BJ (cell line): Measurements from ENCODE around the gene SLC39A5. TPM values are rescaled to one million over a fixed set of nuclear protein-coding genes. Genes with fewer than 3 reads are reported as not detected.
A peak's percentile ranks its signal among the peaks of the same experiment; 100 is the strongest.

Experiments used
- CTCF ChIA-PET: fragments of 350-600 bp; formaldehyde crosslinking; extraction: SDS; loops from one replicate; lab custom pipeline; 2021; ENCODE audit warnings: antibody characterized with exemption, inconsistent platforms; lab: Yijun Ruan, JAX
- POLR2A ChIA-PET: fragments of 300-600 bp; sonication (Branson Sonifier 250); formaldehyde crosslinking; extraction: SDS; loops from one replicate; lab custom pipeline; 2021; ENCODE audit warnings: antibody characterized with exemption; lab: Charles Lee
- DNase-seq: peaks from one replicate; pipeline ENCODE4 v3.0.0-alpha.2; 2011; ENCODE audit warnings: low read depth
- H3K27me3 ChIP-seq: 2 replicates; pipeline ENCODE4 v1.6.0; 2011; ENCODE audit warnings: low read length; ENCODE audit not compliant: control insufficient read depth, insufficient read depth
- H3K36me3 ChIP-seq: 2 replicates; pipeline ENCODE4 v1.5.1; 2011; ENCODE audit warnings: low read length; ENCODE audit not compliant: control insufficient read depth, insufficient read depth
- H3K4me3 ChIP-seq: 2 replicates; pipeline ENCODE4 v1.5.1; 2011; ENCODE audit warnings: low read depth, mild to moderate bottlenecking, control low read depth, low read length
- CTCF ChIP-seq: IDR thresholded peaks from 2 replicates; pipeline ENCODE4 v1.5.1; 2011; ENCODE audit warnings: low read depth, mild to moderate bottlenecking, control low read depth, inconsistent platforms, low read length, moderate library complexity; ENCODE audit not compliant: insufficient read depth
- polyA plus RNA-seq: library from polyadenylated mRNA; depleted of rRNA; stranded (reverse); fragments of >200 nt; gene quantifications from 2 replicates; pipeline ENCODE4 v1.2.3, GENCODE V29; 2011

The SLC39A5 gene
- polyA plus RNA-seq, 1 experiment: not detected

- TF ChIP-seq CTCF: no peak
- Histone ChIP-seq H3K36me3 (peaks cover 23% of the 10 kb centered on the region), H3K27me3 (no peaks in the 10 kb centered on the region), H3K4me3 (no peak overlapping the region)
- ChIA-PET POLR2A (no interaction called here), CTCF (interaction anchor here (1.5 to 3.7 kb wide), 3 partner anchors 8 to 84 kb away, joined by 3 to 14 read pairs (median 5); partner anchors contain the start of gene RNF41)
- no peak for DNase-seq
Observed at GRCh38 chr12:56202838-56203237, 27.0 kb upstream of the SLC39A5 start.

DNA sequence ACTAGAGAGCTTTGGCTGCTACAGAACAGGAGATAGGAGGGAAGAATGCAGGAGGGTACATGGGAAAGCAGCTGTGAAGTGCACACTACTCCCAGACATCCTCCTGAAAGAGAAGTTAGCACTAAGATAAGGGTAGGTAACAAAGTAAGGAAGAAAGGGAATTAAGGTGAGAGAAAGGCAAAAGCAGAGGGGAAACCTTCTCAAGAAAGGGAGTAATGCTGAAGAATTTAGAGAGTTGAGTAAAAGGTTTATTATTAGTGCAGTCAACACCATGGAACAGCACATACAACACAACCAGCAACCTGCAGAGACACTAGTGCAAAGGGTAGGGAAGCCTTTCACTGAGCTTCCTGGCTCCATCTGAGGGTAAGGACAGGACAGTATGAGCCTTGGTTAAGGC lies 25.6 kb upstream of the SLC39A5 start:
- no peak for TF ChIP-seq CTCF
- H3K4me3 ChIP-seq: no peak overlapping the region
- no peak for DNase-seq
- CTCF ChIA-PET: interaction anchor here (1.3 to 5.4 kb wide), 3 partner anchors 15 to 18 kb away, joined by 5 to 20 read pairs (median 14); partner anchors contain the start of genes RNF41 and SMARCC2
- POLR2A ChIA-PET: no interaction called here
- peaks cover 28% of the 10 kb centered on the region for H3K36me3 ChIP-seq
- no peaks in the 10 kb centered on the region for H3K27me3 ChIP-seq

DNA sequence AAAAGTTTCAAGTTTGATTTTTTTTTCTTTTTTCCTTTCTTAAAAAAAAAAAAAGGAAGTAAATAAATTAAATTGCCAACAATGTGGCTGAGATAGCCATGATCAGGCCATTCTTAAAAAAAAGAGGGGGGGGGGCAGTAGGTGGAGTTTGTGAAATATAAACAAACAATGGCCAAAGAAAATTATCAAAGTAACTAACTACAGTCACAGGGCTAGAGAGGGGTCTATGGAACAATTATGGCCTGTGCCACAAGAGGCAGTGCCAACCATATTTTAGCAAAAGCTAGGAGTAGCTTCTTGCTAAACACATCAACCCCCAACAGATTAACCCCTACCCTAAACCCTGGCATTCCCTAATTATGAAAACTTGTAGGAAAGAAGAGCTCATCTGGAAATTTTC lies 24.4 kb upstream of the SLC39A5 start:
- POLR2A ChIA-PET: interaction anchor here (0.6 kb wide), 1 partner anchor 8 kb away, joined by 5 read pairs; no protein-coding TSS in a partner anchor
- DNase-seq: no peak
- H3K36me3 ChIP-seq: peaks cover 35% of the 10 kb centered on the region
- CTCF ChIA-PET: interaction anchor here (0.5 to 5.4 kb wide), 6 partner anchors 7 to 63 kb away, joined by 3 to 26 read pairs (median 12); partner anchors contain the start of genes RNF41 and SMARCC2
- TF ChIP-seq CTCF: no peak
- no peak overlapping the region for H3K4me3 ChIP-seq
- H3K27me3 ChIP-seq: no peaks in the 10 kb centered on the region

DNA sequence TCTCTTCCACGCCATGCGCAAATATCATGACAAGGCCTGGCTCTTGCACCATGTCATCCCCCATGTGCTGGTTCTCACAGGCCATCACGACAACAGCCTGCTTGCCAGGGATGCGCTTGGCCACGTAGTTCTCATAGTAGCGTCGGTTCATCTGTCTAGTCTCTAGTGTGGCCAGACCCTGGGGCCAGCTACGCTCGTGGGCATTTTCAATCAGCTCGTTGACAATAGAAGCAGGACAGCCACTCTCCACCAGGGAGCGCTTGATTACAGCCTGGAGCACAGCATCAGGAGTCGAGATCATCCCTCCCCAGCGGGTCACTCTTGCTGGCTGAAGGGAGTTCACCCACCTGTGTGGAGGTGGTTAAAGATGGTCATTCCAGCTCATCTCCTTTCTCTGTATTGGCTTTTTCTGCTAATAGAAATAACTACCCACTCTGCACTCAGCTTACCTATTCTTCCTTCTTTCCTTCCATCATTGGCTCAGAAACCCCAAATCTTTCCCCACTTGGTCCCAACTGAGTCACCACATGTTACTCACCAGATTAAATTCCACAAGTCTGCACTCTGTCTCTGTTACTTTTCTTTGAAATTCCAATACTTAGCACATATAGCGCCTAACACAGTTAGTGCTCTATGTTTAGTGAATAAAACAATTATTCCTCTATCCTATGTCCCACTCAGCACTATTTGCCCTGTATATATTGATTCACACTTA lies 23.2 kb upstream of the SLC39A5 start:
- TF ChIP-seq CTCF: peak; percentile 64
- Histone ChIP-seq H3K36me3 (peaks cover 39% of the 10 kb centered on the region), H3K4me3 (no peak overlapping the region), H3K27me3 (no peaks in the 10 kb centered on the region)
- CTCF ChIA-PET: interaction anchor here (0.6 to 5.4 kb wide), 10 partner anchors 8 to 258 kb away, joined by 4 to 35 read pairs (median 8); partner anchors contain the start of genes ANKRD52, RNF41, SMARCC2 and ZC3H10
- POLR2A ChIA-PET: no interaction called here
- no peak for DNase-seq

DNA sequence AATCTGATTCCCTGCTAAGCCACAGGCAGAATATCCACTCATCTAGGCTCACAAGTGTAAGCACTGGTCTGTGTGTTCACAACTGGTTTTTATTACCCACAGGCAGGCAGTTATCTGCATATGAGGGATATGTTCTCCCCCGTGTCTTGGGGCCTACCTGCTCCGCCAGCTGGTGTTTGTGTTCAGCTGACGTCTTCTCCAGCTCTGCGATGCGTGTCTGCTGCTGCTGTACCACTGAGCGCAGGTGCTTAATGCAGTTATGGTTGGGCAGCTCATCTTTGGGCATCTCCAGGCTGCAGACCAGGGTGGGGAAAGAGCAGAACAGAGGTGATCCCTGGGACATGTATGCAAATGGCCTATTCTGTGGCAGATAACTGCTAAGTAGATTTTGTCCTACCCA lies 21.8 kb upstream of the SLC39A5 start:
- TF ChIP-seq CTCF: no peak
- no peaks in the 10 kb centered on the region for H3K27me3 ChIP-seq
- DNase-seq: no peak
- ChIA-PET POLR2A (no interaction called here), CTCF (interaction anchor here (1.0 to 5.4 kb wide), 9 partner anchors 8 to 93 kb away, joined by 3 to 35 read pairs (median 6); partner anchors contain the start of genes ANKRD52, RNF41 and SMARCC2)
- H3K36me3 ChIP-seq: peaks cover 48% of the 10 kb centered on the region
- H3K4me3 ChIP-seq: no peak overlapping the region
